Left ventricle myocardium inferior (tissue), 1 donor: Measurements from ENCODE around the gene CFC1. TPM values are rescaled to one million over a fixed set of nuclear protein-coding genes. Genes with fewer than 3 reads are reported as not detected.
"Not testable (repeated sequence)": the region's sequence is repeated elsewhere in the genome, so short reads cannot be mapped to it uniquely, and the experiment has no call there.

Experiments
- DNase-seq: peaks from one replicate; pipeline ENCODE4 v3.0.0-alpha.2; 2020
- H3K27ac ChIP-seq: fragments of 200-600 bp; replicated peaks from 2 replicates; pipeline ENCODE4 v1.8.0; 2021
- H3K27me3 ChIP-seq: fragments of 200-600 bp; 2 replicates; pipeline ENCODE4 v1.8.0; 2021; ENCODE audit warnings: low read depth
- H3K36me3 ChIP-seq: fragments of 200-600 bp; 2 replicates; pipeline ENCODE4 v1.8.0; 2021
- H3K4me1 ChIP-seq: fragments of 200-600 bp; 2 replicates; pipeline ENCODE4 v1.8.0; 2021
- H3K4me3 ChIP-seq: fragments of 200-600 bp; 2 replicates; pipeline ENCODE4 v1.8.0; 2021; ENCODE audit warnings: mild to moderate bottlenecking, moderate library complexity
- H3K9me3 ChIP-seq: fragments of 200-600 bp; replicated peaks from 2 replicates; pipeline ENCODE4 v1.8.0; 2021
- intact Hi-C: fragments of 100-400 bp; cut with micrococcal nuclease; formaldehyde crosslinking; loops from one replicate; pipeline ENCODE4 v1.11.0; 2022
- total RNA-seq: library from RNA; stranded (reverse); fragmentation: NEBNext Ultra II Directional; extraction: Animal tissue kit (Norgen Biotek cat#: 25700); gene quantifications from one replicate; pipeline ENCODE4 v1.2.1, GENCODE V29; 2021
- donor health status: DM: no; HTN: yes; CAD: no; lungs with severe emphysema.

Gene CFC1
- total RNA-seq, 1 donor from 2014 or later, result not detected

GRCh38 chr2:130594011-130594410, 5.4 kb downstream of the CFC1 start:
- H3K27me3 ChIP-seq, result peaks cover 13% of the 10 kb centered on the region
- H3K36me3 ChIP-seq, H3K9me3 ChIP-seq, H3K4me1 ChIP-seq, intact Hi-C loops, DNase-seq, H3K4me3 ChIP-seq, H3K27ac ChIP-seq: not testable (repeated sequence)

- H3K9me3 ChIP-seq, H3K27ac ChIP-seq, H3K4me3 ChIP-seq, H3K4me1 ChIP-seq, H3K27me3 ChIP-seq, intact Hi-C loops, H3K36me3 ChIP-seq, DNase-seq: not testable (repeated sequence)
These were observed 6.5 kb downstream of the CFC1 start for GRCh38 chr2:130592791-130593414.

DNA sequence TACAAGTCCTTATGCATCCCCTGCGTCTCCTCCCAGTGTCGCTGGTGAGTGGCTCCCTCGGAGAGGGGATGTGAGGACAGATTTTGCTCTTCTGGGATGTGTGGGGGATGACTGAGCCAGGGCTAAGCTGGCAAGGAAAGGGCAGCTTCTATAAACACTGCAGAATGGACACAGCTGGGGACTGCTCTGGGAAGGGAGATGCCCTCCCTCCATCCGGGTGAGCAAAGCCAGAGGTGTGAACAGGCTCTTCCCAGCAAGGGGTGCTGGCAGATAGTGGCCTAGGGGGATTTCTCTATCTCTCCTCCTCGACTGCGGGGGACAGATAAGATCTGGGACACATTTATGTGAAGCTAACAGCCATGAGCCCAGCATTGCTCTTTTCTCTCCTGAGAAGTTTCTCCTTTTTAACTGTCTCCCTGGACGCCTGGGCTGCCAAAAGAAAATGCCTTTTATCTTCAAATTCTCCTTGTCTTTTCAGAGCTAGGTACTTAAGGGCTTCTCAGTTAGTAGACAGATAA, 8.5 kb downstream of the CFC1 start:
- H3K9me3 ChIP-seq, H3K36me3 ChIP-seq, intact Hi-C loops, H3K27ac ChIP-seq, H3K4me1 ChIP-seq, H3K4me3 ChIP-seq, DNase-seq, H3K27me3 ChIP-seq: not testable (repeated sequence)

DNA sequence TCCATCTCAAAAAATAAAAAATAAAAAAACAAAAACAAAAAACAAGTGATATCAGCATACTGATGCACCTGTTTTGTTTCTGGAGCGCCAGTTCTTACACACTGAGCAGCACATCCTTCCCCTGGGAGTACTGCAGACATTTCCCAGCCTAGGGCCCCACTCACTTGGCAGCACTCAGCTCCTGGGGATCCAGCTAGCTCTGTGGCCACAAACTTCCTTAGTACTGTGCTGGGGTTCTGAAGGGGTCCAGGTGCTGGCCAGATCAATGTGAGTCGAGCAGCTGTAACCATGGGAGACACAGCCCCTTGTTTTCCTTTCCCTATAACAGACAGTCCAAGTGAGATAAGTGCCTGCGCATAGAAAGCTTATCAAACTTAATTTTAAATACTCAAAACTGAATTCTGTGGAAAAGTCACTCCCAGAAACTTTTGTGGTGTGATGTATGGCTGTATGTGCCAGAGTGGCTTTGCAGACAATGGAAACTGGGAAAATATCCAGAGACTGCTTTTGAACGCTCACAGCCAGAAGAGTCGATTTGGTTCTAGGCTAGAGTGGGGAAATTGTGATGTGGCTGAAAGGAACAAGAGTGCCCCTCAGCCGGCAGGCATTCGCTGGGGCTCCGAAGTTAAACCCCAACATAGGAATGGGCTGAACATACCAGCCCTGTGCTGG, 9.1 kb downstream of the CFC1 start:
- H3K4me1 ChIP-seq, H3K27ac ChIP-seq, H3K27me3 ChIP-seq, H3K9me3 ChIP-seq, H3K4me3 ChIP-seq, intact Hi-C loops, H3K36me3 ChIP-seq, DNase-seq: not testable (repeated sequence)

DNA sequence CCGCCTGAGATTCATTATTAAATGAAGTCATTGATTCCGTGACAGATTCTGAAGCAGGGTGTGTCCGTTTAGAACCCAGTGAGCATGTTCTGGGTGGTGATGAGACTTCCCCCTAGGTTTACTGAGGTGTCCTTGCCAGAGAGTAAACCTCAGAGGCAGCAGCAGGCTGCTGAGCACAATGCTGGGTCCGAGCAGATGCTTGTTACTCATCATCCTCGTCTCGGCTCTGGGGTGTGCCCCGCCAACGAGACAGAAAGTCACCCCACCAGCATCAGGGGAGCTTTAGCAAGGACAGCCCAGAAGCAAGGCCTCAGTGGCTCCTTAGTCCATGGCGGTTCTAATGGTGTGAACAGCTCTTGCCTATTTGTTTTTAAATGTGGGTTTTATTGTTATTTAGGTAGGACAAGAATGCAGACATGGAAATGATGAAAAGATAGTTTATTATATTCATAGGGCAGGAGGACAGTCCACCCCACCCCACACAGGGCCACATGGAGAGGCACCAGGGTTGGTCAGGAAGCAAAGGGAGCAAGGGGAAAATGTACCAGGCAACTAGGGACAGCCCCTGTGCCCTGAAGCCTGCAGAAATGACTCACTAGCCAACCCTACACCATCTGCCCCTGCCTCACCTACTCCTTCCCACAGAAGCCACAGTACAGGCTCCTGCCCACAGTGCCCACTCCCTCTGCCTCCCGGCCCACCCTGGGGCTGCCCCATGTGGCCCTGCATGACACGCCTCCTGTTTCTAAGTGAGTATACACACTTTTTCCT, 10.5 kb downstream of the CFC1 start:
- H3K27ac ChIP-seq, H3K36me3 ChIP-seq, DNase-seq, H3K9me3 ChIP-seq, H3K4me3 ChIP-seq, intact Hi-C loops, H3K27me3 ChIP-seq, H3K4me1 ChIP-seq: not testable (repeated sequence)

GRCh38 chr2:130584726-130585125, 14.6 kb downstream of the CFC1 start:
- intact Hi-C loops, DNase-seq, H3K9me3 ChIP-seq, H3K27ac ChIP-seq, H3K4me1 ChIP-seq, H3K27me3 ChIP-seq, H3K36me3 ChIP-seq, H3K4me3 ChIP-seq: not testable (repeated sequence)

DNA sequence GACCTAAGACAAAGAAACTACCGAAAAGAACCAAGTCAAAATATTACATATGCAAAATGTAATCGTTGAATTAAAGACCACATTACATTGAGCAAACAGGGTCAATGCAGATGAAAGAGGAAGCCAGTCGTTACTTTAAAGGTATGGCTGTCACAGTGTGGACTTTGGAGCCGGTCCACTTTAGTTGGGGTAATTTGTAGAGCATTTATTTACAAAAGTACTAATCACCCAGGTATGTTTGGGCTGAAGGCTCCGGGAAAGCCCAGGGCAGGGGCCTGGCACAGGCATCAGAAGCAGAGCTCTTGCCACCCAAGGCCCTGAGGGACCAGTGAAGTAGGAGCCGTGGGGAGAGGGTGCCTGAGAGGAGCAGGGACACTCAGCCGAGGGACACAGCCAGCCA, 15.8 kb downstream of the CFC1 start:
- H3K27me3 ChIP-seq, DNase-seq, H3K4me3 ChIP-seq, H3K27ac ChIP-seq, intact Hi-C loops, H3K4me1 ChIP-seq, H3K36me3 ChIP-seq, H3K9me3 ChIP-seq: not testable (repeated sequence)

- intact Hi-C loops, H3K4me1 ChIP-seq, H3K9me3 ChIP-seq, H3K36me3 ChIP-seq, DNase-seq, H3K4me3 ChIP-seq, H3K27ac ChIP-seq, H3K27me3 ChIP-seq: not testable (repeated sequence)
These were observed 16.4 kb downstream of the CFC1 start for GRCh38 chr2:130582970-130583369.

GRCh38 chr2:130581491-130581890, 17.9 kb downstream of the CFC1 start:
- H3K4me1 ChIP-seq, H3K36me3 ChIP-seq, intact Hi-C loops, H3K4me3 ChIP-seq, H3K27ac ChIP-seq, H3K9me3 ChIP-seq, DNase-seq, H3K27me3 ChIP-seq: not testable (repeated sequence)

GRCh38 chr2:130579121-130579520, 20.3 kb downstream of the CFC1 start:
- H3K9me3 ChIP-seq, H3K4me3 ChIP-seq, H3K4me1 ChIP-seq, H3K27ac ChIP-seq, H3K27me3 ChIP-seq, H3K36me3 ChIP-seq, intact Hi-C loops, DNase-seq: not testable (repeated sequence)

DNA sequence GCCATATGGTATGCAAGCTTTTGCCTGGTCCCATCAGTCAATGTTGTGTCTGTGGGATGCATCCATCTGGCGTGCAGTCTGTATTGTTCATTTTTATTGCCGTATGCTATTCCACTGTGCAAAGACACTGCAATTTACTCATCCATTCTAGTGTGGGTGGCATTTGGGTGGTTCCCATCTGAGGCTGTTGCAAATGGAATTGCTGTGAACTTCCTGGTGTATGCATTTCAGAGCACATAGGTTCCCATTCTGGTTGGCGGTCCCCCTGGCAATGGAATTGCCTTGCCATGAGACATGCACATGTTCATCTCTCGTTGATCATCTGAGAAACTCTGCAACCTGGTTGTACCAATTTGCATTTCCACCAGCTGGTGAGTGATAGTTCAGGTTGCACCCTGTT, 21.8 kb downstream of the CFC1 start:
- H3K9me3 ChIP-seq, intact Hi-C loops, DNase-seq, H3K27me3 ChIP-seq, H3K4me1 ChIP-seq, H3K36me3 ChIP-seq, H3K27ac ChIP-seq, H3K4me3 ChIP-seq: not testable (repeated sequence)

DNA sequence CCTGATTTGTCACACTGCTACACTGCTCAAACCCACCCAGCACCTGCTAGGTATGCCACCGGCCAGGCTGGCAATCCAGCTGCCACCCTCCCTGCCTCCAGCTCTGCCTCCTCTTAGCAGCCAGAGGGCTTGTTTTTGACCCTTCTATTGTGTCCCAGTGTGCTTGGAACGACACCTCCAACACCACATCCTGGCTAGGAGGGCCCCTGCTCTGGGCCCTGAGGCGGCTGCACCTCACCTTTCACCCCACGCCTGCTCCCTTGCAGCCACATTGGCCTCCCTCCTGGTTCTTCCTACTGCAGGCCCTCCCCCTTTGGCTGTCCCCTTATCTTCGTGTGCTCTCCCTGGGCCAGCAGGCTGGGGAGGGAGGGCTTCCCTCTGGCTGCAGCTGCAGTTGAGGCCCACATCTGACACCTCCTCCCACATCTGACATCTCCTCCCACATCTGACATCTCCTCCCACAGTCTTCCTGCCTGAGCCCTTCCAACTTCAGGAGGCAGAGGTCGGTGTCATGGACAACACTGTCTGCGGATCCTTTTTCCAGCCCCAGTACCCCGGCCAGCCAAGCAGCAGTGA, 23.1 kb downstream of the CFC1 start:
- intact Hi-C loops, H3K9me3 ChIP-seq, DNase-seq, H3K4me1 ChIP-seq, H3K36me3 ChIP-seq, H3K4me3 ChIP-seq, H3K27ac ChIP-seq, H3K27me3 ChIP-seq: not testable (repeated sequence)

DNA sequence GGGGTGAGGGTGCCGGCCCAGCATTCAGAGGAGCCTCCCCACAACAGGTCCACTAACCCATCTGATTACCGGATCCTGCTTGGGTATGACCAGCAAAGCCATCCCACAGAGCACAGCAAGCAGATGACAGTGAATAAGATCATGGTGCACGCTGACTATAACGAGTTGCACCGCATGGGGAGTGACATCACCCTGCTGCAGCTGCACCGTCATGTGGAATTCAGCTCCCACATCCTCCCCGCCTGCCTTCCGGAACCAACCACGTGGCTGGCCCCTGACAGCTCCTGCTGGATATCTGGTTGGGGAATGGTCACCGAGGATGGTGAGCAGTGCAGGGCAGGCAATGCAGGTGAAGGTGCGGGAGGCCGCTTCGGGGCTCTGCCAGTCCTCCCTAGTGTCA, 25.1 kb downstream of the CFC1 start:
- H3K9me3 ChIP-seq, H3K27me3 ChIP-seq, H3K4me3 ChIP-seq, H3K36me3 ChIP-seq, DNase-seq, H3K27ac ChIP-seq, intact Hi-C loops, H3K4me1 ChIP-seq: not testable (repeated sequence)
